DMS53 treated with DMSO at 0.1 percent for 48 hours (cell line): ENCODE data around the gene RNF130.
"Not testable (repeated sequence)": the region's sequence is repeated elsewhere in the genome, so short reads cannot be mapped to it uniquely, and the experiment has no call there.

ENCODE experiments used
- DNase-seq: peaks from one replicate; lab custom pipeline; 2025; ENCODE audit not compliant: unreplicated experiment; lab: John Stamatoyannopoulos, UW

RNF130 gene

DNA sequence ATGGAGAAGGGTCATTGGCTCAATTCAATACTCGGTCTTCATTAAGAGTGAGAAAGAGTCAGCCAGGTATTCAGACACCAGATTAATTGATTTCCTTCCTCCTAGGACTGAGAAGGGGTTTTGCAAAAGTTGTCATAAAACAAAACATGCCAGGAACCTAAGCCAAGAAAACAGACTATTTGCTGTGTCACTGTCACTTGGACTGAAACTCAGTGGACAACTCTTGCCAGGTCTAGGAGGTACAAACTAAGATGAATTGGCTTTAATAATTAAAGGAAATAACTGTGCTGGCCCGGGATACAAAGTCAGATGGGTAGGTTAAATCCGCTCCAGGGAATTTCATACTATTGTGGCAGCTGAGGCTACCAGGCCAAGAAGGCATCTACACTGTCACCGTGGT is 92.8 kb downstream of the RNF130 start:
- no peak for DNase-seq

DNA sequence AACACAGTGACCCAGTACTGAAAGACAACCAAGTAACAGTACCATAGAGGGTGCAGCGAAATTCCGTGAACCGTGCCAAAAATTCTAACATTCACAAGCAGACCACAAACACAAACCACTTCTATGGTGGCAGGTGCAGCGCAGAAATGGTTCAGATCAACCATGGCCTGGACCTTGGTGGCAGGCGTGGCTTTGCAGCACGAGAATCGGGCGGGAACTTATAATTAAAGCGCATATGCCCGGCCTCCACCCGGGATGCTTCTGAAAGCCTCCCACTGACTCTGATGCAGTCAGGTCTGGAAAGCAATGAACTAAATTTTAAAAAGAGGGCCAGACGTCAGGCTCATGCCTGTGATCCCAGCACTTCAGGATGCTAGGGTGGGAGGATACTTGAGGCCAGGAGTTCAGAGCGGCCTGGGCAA is 95.8 kb downstream of the RNF130 start:
- no peak for DNase-seq

DNA sequence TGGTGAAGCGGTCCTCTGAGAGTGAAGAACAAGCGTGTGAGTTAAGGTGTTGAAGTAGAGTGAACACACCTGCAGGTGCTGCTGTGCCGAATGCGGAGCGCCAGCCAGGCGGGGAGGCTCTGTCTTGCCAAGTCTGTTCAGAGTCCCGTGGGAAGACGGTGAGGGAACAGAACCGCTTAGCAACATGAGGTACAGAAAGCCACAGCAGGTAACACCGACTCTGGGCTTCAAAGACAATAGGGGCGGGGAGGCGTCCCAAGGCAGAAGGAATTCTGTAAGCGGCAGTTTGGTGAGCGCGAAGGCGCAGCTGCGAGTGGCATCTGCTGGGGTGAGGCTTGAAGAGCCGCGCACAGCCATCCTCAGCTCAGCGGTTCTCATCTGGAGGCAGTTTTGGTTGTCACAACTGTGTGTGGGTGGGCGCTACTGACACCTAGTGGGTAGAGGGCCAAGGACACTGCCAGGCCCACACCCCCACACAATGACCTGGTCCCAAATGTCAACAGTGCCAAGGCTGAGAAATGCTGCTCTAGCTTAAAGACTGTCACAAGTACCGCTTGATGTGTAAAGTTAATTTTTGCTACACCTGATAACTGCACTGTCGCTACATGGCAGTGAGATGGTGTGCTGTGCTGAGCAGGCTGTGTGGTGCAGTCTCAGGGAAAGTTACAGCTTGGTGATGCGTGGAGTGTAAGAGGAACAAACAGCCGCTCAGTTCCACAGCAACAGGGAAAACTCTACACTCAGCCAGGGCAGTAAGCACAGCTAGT is 96.4 kb downstream of the RNF130 start:
- peak; percentile 59 for DNase-seq

DNA sequence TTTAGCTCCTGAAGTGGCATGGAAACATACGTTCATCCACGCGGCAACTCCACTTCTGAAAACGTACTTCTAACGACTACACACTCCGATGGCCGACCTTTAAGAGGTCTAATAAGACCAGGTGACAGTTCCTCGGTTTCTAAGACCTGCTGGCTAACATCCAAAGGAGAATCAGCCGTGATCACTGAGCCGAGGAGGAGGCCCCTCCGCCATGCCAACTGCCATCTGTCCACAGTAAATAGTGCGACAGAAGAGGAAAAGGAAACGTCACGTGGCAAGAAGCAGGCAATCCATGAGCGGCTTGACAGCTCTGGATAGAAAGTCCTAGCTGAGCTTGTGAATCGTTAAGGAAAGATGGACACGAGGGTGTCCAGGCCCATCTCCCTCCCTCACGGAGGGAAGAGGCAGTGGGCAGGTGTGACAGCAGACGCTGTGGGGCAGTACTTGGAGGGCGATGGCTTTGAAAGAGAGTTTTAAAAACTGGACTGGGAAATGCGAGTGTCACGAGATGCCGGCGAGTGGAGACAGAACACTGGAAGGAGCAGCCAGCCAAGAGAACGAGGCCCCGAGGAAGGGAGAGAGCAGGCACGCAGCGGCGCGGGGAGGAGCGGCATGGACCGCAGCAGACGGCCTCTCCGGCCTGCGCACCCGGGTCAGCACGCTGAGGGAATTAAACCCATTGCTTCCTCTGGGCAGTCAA is 97.2 kb downstream of the RNF130 start:
- DNase-seq = peak; percentile 80

DNA sequence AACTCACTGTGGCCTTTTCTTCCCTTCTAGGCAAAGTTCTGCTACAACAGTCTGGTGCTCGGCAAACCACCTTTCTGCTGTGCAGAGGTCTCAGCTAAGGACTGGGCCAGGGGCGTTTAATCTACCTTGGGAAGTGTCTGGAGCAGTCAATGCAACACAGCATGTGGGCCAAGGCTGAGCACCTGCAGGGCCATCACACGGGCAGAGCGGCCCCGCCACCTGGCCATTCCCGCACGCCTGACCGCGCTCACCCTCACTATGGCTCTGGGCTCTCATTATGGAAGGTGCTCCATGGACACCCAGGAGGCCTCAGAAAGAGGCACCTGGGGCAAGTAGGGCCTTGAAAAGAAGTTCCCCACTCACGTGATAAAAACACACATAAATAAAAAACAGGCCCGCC is 98.2 kb downstream of the RNF130 start:
- no peak for DNase-seq

DNA sequence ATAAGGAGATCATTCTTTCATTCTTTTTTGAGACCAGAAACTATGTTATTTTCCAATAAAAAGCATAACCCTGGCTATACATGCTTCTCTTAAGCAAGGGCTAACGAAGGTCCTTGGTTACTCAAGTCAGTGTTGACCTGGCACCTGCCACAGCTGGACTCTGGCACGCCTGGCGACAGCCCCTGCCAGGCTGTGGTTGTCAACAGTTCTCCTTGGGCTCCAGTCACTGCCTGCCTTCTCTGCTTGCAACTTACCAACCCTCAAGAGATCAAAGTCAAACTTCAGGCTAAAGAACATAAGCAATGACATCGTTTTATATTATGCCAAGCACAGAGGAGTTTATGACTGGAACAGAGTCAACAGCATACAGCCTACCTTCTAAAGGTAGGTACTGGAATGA is 102.4 kb downstream of the RNF130 start:
- no peak for DNase-seq

DNA sequence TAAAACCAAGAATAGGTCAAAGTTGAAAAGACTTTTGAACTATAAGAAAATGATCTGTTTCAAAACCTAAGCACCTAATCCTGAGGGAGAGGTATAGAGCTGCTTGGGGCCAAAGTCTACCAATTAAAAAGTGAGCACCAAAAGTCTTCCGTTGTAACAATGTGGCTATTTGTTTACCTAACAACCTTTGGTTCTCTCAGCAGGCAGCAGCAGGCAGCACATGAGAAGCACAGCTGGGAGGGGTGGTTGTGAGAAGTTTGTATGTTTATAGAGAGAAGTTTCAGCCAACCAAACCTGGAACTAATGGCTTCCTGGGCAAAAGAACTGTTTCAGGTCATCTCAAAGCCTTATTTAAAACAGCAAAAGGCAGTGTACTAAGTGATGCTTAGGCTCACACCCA is 104.1 kb downstream of the RNF130 start:
- no peak for DNase-seq

DNA sequence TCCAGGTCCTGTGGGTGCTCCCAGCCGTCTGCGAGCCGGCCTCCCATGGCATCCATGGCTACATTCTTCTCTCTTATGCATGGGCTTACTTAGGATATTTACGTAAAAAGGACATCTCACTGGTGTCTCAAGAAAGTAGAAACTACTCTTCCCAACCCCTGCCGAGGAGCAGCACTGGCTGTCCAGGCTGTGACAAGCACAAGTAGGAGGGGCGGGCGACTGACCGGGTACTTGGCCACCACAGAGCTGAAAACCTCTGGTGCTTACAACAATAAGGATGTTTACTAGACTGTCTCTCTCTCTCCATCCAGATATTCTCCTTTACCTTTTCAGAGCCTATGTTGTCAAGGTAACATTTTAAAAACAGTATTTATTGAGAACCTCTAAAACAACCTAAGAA is 107.5 kb downstream of the RNF130 start:
- no peak for DNase-seq

DNA sequence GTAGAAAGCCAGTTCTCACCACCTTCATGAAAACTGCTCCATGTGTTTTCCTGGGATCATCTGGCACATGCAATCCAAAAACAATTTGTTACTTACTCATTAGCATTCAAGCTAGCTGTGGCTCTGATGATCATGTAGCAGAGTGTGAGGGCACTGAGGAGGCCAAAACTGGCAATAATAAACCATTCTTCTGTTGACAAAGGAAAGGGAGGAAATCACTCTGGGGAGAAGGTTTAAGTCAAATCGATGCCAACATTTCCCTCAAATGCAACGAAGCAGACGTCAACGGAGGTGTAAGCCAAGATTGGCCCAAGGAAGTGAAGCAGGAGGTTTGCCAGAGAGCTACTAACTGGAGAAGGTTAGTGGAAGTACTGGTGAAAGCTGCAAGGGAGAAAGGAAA is 108.2 kb downstream of the RNF130 start:
- no peak for DNase-seq

DNA sequence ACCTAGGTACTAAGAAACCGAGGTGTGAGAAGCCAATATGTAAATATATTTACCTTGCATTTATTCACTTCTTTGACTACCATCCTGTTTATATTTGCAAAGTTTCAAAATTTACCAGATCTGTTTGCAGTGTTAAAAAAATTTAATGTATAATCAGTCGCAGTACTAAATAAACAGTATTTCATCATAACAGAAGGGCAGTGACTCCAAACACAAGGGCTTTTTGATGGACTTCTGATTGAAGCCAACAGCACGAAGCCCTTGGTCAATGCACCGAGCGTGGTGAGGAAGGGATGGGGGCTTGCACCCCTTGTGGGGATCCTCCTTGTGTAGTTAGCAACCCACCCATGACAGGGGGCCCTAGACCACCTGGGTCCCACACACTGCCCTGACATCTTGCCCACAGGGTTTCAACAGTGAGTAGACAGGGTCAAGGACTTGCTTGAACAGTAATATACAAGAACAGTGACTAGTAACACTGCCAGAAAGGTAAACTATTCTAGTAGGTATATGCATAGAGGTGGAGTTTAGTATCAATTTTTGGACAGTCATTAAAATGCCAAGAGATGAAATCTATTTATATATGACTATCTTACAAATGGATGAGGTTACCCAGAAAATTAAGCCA is 111.2 kb downstream of the RNF130 start:
- no peak for DNase-seq

DNA sequence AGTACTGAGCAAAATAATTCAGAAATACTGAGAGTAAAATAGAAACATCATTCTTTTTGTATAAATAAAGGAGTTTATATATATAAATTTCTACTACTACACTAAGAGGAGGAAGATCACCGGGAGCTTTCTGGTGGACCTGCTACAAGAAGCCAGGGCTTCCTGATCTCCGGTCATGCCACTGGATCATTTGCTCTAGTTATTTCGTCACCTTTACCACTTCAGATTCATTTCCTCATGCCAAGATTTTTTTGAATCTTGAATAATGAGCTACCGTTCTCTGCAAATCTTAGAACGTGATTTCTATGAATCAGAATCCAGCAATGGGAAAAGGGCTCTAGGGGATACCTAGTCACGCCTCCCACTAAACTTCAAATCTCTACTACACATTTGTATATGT is 111.9 kb downstream of the RNF130 start:
- no peak for DNase-seq

DNA sequence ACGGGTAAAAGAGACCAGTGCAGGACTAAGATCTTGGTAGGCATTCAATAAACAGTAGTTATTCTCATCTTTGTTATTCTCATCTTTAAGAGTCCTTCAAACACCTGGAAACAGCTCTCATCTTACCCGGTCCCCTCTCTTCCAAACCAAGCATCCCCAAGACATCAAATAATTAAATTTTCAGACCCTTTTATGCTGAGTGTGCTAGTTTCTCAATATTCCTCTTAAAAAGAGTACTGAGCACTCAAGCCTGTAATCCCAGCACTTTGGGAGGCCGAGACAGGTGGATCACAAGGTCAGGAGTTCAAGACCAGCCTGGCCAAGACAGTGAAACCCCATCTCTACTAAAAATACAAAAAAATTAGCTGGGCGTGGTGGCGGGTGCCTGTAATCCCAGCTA is 112.4 kb downstream of the RNF130 start:
- not testable (repeated sequence) for DNase-seq

DNA sequence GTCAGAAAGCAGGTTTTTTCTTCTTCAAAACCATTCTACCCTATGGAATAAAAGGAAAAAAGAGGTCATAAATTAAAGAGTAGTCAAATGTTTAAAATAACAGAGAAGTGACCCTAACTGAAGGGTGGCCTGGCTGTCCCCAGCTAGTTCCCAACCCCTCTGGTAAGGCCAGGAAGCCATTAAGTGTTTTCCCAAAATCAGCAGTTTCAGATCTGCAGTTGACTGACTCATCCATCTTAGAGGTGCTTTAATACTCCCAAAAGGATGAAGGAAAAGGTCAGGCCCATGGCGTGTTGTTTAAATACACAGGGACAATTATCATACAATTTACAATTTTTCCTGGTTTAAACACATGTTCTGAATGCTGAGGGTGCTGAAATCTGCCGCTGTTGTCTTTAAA is 115.9 kb downstream of the RNF130 start:
- DNase-seq = no peak

DNA sequence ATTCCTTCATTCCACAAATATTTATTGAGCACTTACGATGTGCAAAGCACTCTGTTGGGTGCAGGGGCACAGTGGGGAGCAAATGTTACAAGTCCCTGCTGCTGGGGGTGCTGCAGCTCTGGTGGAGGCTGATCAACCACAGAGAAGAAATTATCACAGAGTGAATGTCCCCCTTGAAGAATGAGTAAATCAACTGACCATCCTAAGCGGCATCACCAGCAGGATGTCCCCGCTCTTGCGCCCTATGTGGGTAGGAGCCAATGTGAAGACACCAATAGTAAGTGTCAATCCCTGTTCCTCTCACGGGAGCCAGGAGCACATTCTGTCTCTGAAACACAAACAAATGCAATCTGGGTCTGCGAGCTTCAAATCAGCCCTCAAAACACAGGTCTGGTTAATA is 116.5 kb downstream of the RNF130 start:
- DNase-seq = no peak

DNA sequence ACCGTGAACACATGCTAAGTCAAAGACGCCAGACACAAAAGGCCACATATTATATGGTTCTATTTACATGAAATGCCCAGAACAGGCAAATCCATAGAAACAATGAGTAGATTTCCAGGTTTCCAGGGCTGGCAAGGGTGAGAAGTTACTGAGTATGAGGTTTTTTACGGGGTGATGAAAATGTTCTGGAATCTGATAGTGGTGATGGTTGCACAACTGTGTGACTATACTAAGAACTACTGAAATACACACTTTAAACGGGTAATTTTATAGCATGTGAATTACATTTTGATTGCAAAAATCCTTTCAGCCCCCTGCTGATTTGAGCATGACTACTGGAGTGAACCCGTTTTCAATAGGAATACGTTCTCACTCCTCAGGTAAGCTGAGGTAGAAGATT is 117.1 kb downstream of the RNF130 start:
- no peak for DNase-seq

DNA sequence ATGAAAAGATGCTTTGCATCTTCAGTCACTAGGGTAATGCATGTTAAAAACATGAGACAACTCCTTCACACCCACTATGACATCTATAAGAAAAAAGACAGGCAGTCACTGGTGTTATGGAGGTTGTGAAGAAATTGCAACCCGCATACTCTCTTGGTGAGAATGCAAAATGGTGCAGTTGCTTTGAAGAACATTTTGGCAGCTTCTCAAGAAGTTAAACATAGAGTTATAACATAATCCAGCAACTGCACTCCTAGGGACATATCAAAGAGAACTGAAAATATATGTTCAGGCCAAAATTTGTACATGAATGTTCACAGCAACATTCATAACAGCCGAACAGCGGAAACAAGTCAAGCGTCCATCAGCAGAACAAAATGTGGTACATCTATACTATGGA is 117.6 kb downstream of the RNF130 start:
- DNase-seq = no peak

DNA sequence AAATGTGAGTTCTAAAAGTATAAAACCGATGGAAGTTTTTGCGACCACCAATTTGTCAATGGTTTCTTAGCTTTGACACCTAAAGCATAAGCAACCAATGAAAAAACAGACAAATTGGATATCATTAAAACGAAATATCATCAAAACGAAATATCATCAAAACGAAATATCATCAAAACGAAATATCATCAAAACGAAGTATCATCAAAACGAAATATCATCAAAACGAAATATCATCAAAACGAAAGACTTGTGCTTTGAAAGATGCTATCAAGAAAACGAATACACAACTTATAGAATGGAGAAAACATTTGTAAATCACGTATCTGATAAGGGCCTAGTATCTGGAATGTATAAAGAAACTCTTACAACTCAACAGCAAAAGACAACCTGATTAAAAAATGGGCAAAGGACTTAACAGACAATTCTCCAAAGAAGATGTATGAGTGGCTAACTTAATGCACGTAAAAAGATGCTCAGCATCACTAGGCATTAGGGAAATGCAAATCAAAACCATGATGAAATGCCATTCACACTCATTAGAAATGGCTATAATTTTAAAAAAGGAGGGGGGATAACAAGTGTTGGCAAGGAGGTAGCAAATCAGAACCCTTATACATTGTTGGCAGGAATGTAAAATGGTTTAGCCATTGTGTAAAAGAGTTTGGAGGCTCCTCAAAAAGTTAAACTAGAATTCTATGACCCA is 134.4 kb downstream of the RNF130 start:
- no peak for DNase-seq

DNA sequence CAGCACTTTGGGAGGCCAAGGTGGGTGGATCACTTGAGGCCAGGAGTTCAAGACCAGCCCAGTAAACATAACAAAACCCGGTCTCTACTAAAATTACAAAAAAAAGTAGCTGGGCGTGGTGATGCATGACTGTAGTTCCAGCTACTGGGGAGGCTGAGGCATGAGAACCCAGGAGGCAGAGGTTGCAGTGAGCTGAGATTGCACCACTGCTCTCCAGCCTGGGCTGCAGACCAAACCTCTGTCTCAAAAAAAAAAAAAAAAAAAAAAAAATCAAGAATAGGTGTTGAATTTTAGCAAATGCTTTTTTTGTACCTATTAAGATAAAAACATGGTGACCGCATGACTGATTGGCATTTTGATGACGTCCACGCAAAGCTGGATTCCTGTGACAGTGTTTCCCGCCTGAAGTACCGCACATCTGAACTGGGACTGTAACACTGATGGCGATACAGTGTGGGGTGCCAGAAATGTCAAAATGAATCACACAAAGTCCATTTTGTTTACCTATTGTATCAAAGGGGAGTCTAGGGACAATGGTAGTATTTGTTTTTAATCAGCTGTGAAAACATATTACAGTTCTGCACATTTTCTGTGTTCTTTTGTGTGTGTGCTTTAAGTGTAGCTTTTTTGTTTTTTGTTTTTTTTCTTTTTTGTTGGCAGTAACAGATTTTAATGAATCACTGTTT is 140.6 kb downstream of the RNF130 start:
- DNase-seq = peak; percentile 8

DNA sequence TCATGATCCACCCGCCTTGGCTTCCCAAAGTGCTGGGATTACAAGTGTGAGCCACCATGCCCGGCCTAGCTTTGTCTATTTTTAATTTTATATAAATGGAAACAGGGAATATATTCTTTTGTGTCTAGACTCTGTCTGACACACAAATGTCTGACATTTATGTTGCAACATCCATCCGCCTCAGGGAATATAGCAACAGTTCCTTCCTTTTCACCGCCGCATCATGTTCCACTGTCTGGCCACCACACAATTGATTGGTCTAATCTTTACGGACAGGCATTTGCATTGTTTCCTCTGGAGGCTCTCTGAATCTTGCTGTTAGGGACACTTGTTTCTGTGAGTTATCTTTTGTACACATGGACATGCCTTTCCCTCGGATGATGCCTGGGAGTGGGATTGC is 143.7 kb downstream of the RNF130 start:
- no peak for DNase-seq

DNA sequence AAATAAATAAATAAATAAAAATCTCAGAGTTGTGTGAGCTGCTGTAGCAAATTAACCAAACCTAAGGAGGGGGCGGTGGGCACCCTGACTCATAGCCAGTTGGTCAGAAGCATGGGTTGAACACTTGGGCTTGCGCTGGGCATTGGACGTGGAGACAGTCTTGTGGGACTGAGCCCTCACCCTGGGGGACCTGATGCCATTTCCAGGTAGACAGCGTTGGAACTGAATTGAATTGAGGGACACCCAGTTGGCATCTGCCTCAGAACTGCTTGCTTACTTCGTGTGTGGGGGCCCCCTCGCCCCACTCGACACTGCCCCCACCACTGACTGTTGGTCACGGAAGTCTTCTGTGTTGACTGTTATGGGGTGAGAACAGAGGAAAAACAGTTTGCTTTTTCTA is 144.9 kb downstream of the RNF130 start:
- DNase-seq = no peak

DNA sequence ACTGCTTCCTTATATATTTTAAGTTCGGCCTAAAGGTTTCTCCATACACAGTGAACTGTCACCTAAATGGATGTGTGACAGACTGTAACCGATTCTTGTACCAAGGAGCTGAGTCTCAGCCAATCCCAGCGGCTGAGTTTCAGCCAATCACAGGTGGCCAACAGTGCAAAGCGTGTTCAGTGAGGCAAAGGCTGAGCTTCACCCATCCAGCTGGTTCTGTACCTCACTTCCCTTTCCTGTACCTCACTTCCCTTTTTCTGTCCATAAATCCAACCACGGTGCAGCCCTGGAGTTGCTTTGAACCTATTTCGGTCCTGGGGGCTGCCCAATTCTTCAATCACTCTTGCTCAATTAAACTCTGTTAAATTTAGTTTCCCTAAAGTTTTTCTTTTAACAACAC is 148.1 kb downstream of the RNF130 start:
- no peak for DNase-seq
